ENCODE measurements around the gene FZD8.

FZD8 gene

GRCh38 chr10:35598379-35598778 lies 43.7 kb downstream of the FZD8 start:
- DNase-seq, result no peak

- DNase-seq, result no peak
Observed at GRCh38 chr10:35595106-35595505, 47.0 kb downstream of the FZD8 start.

GRCh38 chr10:35594115-35595079 lies 47.7 kb downstream of the FZD8 start:
- no peak for DNase-seq

- DNase-seq, result peak; percentile 43
Observed at GRCh38 chr10:35592441-35592840, 49.7 kb downstream of the FZD8 start.

- no peak for DNase-seq
Observed at GRCh38 chr10:35588836-35589235, 53.3 kb downstream of the FZD8 start.
